HL-60/S4 treated with phorbol 12-myristate 13-acetate at 8.2 ng/mL for 4 days and 3 days (cell line): ENCODE results near the gene CASP1.
"Not testable (repeated sequence)": the region's sequence is repeated elsewhere in the genome, so short reads cannot be mapped to it uniquely, and the experiment has no call there.

Experiments used
- in situ Hi-C: fragments of 300-500 bp; cut with MboI; formaldehyde crosslinking; loops from 2 replicates; pipeline ENCODE4 v1.15.0; 2022; ENCODE audit warnings: low sequenced_read_pairs

Gene CASP1

DNA sequence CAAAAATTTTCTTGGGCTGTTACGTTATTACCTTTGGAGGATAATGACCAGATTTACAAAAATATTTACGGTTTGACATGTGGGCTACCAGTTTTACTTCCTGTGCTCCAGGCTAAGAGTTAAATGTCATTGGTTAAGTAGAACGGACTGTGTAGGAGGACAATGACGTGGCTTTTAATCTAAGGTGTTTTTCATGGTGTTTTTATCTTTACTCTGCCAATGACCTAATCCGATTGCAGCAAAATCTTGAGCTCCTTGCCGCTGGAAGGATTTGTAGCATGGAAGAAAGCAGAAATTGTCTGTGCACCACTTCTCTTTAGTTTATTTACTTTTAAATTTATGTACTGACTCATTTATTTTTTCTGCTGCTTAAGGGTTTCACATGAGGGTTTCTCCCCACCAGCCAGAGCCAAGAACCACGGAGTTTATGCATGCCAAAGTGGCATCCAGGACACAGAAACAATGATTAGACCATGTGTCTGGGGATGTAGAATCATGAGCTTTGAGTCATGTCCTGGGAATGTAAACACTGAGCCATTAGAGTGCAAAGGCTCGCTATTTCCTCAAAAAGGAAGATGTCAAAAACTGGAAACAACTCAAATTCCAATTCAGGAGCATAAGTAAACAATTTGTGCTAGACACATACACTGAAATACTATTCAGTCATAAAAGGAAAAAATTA is 12.1 kb upstream of the CASP1 start:
- in situ Hi-C loops = no loop called here

DNA sequence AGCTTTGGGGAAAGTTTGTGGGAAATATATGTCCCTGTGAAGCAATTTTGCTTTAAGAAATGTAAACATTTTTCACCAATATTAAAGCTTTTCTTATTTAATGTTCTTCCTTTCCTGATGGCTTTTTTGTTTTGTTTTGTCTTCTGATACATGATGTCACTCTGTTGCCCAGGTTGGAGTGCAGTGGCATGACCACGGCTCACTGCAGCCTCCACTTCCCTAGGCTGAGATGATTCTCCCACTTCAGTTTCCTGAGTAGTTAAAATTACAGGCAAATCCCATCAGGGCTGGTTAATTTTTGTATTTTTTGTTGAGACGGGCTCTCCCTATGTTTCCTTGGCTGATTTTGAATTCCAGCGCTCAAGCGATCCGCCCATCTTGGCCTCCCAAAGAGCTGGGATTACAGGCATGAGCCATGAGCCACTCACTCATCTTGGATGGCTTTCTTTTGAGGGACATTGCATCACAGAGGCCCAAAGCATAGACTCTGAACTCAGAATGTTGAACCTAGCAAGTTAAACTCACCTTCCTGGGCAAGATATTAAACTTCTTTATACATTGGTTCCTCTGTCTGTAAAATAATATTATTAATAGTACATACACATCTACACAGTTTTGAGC is 10.8 kb upstream of the CASP1 start:
- in situ Hi-C loops = no loop called here

DNA sequence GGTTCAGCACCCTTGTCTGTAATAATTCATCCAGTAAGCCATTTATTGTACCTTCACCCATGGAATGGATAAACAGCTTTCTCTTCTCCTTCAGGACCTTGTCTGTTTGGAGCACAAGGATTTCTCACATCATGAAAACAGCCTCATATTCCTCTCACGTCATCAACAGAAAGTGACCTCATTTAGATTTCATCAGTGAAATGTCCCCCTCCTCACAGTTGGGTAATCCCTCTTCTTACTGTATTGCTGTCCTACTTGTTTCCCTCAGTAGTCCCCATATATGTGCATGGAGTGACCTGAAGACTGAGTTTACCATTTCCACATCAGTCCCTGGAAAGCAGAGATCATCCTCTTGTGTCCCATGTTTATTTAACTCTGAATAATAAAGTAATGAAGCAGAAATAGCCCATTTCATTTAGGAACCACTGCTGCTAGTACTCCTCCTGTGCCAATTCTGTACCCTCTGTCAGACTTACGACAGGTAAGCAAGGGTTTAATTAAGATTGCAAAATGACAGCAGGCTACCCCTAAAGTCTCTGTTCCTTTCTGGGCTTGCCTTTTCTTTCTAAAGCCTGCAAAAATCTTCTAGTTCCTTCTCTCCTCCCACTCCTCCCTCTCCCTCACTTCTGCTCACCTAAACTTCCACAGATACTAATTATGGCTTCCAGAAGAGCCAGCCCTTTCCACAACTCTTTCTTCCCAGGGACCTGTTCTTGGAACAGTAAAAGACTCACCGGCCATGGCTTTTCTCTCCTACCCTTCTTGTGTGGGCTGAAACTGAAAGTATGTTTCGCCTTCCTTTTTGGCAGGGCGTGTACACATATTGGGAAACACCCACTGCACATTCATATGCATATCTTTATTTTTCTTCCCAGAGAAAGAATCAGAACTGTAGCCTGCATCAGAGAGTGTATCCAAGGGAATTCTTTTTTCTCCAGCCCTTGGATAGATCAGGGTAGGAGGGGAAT is 9.9 kb upstream of the CASP1 start, which contains the start of gene CARD16:
Gene CARD16 (minus strand): TSS at position 779 of the 968 bp plus-strand sequence. CDS start 38 bp downstream, at position 741.
- in situ Hi-C loops = not testable (repeated sequence)

DNA sequence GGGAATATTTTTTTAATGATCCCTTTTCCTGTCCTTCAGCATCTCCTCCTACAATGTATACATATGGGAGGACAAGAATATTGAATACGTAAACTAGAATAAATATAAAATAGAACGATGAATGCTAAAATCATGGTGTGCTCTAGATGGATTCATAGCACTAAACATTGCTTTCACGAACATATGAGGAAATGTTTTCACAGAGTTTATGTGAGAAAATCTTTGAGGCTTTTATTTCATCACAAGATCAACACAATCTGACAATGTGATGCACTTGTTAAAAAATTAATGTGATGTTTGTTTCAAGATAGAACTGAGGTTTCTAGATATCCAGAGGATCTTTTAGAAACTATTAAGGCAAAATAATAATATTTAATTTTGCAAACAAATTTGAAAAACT is 7.2 kb upstream of the CASP1 start:
- in situ Hi-C loops = no loop called here

DNA sequence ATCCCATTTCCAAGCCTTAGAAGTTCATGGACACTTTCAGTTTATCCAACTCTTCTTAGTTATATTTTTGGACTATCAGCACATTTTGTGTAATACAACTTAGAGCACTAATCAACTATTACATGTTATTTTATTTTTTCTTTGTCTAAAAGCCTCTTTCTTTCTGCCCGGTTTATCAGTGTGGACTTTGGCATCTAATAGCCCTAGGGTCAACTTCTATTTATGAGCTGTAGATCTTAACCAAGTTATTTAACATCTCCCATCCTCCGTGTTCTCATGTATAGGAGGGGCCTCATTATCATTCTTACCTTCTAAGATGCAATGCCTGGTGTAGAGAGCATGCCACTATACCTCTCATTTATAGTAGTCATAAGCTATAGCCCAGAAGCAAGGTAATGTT is 5.8 kb upstream of the CASP1 start:
- in situ Hi-C loops = no loop called here

DNA sequence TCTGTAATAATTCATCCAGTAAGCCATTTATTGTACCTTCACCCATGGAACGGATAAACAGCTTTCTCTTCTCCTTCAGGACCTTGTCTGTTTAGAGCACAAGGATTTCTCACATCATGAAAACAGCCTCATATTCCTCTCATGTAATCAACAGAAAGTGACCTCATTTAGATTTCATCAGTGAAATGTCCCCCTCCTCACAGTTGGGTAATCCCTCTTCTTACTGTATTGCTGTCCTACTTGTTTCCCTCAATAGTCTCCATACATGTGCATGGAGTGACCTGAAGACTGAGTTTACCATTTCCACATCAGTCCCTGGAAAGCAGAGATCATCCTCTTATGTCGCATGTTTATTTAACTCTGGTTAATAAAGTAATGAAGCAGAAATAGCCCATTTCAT is 556 bp downstream of the CASP1 start:
- in situ Hi-C loops = not testable (repeated sequence)

DNA sequence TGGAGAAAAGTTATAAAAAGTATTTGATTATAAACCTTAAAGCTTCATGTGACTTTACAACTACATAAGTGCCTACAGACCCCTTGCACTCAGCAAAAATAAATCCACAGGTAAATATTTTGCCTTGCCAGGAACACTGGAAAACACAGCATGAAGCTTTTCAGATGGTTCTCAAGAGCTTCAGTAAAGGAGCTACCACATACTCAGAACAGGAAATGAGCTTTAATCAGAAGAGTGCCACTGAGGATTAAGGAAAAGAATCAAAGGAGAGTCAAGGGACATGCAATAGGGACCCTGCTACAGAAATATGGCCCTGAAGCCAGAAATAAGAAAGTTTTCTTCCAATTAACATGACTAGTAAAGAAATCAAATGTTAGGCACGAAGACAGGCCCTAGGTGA is 1.2 kb downstream of the CASP1 start:
- in situ Hi-C loops = no loop called here

DNA sequence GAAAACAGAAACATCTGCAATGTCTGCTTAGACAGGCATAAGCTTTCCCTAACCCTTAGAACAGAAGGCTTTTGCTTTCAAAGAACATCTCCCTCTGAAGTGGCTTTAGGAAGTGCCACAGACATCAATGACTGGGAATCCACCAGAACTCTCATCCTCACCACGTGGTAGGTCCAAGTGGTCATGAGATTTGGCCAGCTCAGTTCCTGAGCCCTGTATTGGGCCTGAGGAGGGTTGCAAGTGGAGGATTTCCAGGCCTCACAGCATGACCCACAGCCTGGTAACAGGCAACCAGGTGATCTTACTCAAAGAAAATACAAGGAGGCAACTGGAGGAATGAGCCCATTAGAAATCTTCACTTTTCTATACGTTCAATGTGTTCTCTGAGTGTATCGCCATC is 1.6 kb downstream of the CASP1 start:
- in situ Hi-C loops = no loop called here

DNA sequence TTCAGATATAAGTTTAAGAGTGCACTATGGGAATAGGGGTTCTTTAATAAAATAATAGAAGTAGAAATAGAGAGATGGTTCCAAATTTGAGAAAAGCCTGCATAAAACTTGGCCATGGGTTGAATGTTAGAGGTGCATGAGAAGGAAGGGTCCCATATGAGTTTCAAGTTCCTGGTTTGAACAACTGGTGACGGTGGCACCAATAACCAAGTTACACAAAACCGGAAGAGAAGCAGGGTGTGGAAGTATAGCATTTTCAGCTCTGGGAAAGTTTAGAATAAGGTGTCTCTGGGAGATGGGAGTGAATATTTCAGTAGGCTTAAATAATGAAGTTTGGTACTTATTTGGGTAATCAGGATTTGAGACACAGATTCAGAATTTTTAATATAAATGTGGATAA is 2.4 kb downstream of the CASP1 start:
- in situ Hi-C loops = no loop called here

DNA sequence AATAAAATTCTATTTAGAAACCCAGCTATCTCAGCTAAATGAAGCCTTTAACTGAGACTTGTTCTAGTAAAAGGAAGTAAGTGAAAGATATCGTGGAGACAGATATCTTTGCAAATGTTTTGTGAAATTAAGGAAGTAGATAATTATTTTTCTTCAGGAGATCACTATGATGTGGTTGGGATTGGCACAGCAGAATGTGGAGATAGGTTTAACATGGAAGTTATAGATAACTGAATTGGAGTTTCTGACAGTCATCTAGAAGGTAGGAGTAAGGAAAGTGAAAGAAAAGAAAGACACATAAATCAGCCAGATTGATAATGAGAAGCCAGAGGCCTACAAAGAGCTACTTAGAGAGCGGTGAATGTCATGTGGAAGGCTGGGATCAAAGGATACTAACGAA is 7.3 kb downstream of the CASP1 start:
- in situ Hi-C loops = no loop called here

DNA sequence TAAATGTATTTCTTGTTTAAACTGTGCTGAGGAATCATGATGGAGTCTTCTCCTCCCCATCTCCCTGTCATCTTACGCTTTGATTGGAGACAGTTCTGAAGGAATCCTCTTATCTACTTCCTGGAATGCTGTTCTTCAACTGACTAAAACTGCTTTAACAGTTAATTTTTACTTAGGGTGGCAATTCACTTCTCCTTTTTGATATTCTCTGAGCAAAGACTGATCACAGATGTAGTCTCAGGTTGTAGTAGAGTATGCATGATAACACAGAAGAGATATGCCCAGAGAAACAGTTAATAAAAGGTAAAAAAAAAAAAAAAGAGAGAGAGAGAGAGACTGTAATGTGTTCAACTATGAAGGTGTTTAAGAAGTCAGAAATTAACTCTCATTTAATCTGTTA is 10.6 kb downstream of the CASP1 start:
- in situ Hi-C loops = no loop called here

DNA sequence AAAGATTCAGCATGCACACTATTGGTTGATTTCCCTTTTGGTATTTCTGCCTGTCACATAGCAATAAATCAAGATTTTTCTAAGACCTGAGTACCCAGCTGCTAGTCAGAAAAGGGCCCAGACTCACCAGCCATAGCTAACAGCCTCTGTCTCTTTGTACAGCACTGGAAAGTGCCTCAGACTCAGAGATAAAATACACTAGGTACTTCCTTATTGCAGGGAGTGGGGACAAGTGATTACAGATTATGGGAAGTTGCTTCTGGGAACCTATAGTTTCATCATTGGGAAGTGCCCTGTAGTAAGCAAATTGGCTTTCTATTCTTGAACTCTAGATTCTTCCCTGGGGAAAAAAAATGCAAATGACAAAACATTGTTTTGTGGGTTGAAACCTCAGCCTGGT is 11.9 kb downstream of the CASP1 start, which contains the start of gene CASP5:
Gene CASP5 (minus strand): TSS at position 166 of the 400 bp plus-strand sequence. CDS start 32 bp downstream, at position 134.
- in situ Hi-C loops = no loop called here

DNA sequence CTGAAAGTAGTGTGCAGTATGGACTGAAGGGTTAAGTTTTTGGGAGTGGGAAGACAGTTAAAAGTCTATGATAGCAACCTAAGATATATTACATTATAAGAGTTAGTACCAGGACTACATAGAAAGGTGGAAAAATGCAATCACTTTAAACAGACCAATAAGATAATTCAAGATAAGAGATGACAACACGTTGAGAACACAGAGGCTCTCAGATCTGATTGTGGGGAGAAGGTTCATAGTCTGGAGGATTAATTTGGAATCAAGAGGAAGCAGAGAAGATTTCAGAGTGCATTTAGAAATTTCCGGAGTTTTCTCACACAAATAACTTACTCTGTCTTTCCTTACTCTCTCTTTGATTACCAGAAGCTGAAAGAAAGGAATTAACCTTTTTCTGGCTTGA is 12.4 kb downstream of the CASP1 start:
- in situ Hi-C loops = no loop called here

DNA sequence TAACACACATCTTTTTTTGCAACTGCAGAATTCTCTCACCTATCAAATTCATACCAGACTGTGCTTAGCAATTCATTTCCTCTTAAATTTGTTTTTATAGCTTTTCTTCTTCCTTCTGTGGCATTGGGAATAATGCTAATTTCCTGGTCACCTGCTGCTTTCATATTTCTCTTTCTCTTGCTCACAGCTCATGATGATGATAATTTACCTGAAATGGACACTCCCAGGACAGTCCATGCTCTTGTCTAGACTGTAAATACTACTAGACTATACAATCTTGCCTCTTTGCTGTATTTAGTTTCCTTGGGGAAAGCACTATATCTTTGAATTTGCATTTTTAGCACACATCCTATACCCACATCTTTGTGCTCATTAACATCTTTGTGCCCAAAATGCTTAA is 27.5 kb downstream of the CASP1 start:
- in situ Hi-C loops = no loop called here

DNA sequence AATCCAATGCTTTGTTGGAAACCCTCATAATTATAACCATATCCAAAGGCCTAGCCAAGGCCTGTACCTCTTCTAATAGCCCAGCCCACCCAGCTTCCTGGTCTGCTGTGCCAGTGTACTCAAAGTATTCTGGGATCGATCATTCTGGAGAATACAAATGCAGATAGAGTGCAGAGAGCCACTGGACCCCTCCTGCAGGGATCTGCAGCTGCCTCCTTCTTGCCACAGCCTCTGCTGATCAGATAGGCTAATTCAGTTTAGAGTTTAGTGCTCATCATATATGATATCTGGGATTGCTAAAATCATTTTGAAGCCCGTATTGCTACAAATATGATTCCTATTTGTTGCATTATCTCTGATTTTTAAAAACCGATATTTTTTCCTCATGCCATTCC is 29.5 kb downstream of the CASP1 start:
- in situ Hi-C loops = no loop called here

DNA sequence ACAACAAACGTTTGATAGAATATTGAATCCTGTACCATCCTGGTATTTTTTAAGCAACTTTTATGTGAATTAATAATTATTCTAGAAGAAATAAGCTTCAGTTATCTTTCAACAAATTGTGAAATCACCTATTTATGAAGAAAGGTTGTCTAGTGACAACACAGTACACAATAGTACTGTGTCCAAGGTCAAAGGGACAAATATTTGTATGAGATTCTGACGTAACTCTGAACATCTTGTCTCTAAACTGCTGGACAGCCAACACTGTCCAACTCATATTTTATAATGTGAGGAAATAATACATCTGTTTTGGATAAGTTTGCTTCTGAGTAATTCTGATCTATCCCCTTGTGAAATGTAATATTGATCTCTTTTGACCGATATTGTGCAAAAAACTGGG is 30.9 kb downstream of the CASP1 start:
- in situ Hi-C loops = no loop called here

DNA sequence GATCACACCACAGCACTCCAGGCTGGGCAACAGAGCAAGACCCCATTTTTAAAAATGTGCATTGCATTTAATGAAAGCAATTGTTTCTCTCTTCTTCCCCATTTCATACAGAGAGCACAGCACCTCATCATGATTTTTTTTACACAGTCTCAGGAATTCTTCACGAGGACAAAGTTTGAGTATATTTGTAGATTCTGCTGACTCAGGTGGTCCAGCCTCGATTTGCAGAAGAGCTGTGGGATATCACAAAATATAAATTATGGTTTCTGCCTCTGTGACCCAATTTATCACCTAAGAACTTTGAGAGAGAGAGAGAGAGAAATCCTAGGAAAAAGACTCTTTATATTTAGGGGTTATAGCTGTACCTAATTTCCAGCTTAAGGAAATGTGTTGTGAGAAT is 31.8 kb downstream of the CASP1 start:
- in situ Hi-C loops = no loop called here

DNA sequence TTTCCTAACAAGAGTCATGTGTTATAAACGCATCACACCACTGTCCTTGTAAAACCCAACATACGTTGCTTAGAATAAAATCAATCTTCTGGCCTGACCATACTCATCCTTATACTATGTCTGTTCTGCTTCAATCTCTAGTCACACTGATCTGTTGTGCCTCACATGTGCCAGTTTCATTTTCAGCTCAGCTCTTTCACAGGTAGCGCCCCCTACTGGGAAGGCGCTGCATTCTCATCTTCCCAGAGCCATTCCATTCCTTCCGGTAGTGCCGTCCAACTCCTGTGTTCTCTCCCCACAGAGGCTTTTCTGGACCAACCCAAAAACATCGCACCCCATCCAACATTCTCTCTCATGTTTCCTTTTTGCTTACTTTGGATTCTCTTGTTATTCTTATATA is 34.1 kb downstream of the CASP1 start:
- in situ Hi-C loops = no loop called here

DNA sequence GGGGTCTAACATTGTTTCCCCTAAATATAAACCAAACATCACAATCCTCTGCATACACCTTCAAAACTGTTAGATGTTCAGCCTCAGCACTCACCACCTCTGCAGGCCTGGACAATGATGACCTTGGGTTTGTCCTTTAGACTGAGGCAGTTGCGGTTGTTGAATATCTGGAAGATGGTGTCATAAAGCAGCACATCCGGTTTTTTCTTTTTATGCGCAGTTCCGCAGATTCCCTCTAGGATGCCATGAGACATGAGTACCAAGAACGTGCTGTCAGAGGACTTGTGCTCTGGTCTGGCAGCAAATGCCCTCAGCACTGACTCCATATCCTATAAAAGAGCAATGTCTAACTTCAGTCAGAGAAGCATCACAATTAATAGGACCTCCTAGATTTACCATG is 34.8 kb downstream of the CASP1 start:
- in situ Hi-C loops = no loop called here

DNA sequence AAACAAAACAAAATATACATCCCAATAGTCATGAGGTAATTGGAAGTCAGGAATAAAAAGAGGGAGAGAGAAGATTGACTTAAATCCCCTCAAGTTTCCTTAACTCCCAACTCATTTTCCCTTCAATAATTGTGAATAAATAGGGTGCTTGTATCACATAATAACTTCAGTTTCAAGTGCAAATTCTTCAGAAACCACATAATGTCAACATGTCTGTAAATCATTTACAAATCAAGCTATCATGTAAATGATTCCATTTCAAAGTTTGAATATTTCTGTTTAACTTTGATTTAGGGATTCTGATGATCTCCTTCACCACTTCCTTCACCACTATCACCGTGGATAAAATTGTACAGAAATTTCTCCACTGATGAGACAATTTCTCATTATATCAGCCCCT is 35.2 kb downstream of the CASP1 start:
- in situ Hi-C loops = no loop called here

DNA sequence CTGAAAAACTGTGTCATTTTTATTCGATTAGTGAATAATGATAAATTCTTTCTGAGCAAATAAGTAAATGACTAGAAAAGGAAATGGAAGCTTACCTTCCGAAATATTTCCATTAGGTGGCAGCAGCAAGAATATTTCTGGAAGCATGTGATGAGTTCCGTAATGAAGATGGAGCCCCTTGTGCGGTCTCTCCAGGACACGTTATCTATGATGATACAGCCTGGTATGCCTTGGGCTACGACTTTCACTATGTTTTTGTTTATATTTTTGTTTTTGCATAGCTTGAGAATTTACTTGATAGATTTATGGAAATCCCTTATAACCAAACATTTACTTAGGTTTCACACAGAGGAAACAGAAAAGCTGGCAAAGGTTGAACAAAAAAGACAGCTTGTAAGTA is 37.7 kb downstream of the CASP1 start:
- in situ Hi-C loops = no loop called here

DNA sequence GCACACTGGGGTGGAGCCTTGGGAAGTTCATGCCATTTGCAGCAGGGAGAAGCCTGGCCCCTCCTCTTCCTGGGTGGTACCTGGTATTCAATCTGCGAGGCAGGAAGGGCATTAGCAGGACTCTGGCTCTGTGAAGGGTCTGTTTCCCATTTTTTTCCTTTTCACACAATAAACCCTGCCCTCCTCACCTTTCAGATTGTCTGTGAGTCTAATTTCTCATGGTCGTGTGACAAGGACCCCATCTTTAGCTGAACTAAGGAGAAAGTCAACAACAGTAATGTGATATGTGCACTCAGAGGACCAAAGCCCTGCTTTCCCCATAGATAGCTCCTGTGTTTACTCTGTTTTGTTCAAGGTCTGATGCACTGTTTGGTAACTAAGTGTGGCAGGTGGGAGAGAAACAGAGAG is 39.9 kb downstream of the CASP1 start:
- in situ Hi-C loops = no loop called here
